ENCODE measurements around the gene G6PC2.
A peak's percentile ranks its signal among the peaks of the same experiment; 100 is the strongest.

Gene G6PC2

GRCh38 chr2:168951871-168952270, 50.8 kb downstream of the G6PC2 start:
- no peak for DNase-seq (ENCODE audit: extremely low spot score)
- POLR2A ChIA-PET, result no interaction called here
- TF ChIP-seq SUZ12 (IDR thresholded peaks at IDR 0.05) (no peak), PKNOX1 (IDR thresholded peaks at IDR 0.05) (0 out of 2 replicates have a peak, but pooled peaks have one; percentile 16)
- CTCF ChIA-PET, result no interaction called here

GRCh38 chr2:168952424-168952823, 51.3 kb downstream of the G6PC2 start:
- DNase-seq (ENCODE audit: extremely low spot score), result no peak
- ChIA-PET POLR2A (no interaction called here), CTCF (no interaction called here)
- TF ChIP-seq CTBP1 (IDR thresholded peaks at IDR 0.05; ENCODE audit: borderline replicate concordance), result no peak
- no peak for TF ChIP-seq NFRKB (IDR thresholded peaks at IDR 0.05)

- POLR2A ChIA-PET, result no interaction called here
- no peak for DNase-seq (ENCODE audit: extremely low spot score)
These were observed 53.2 kb downstream of the G6PC2 start for GRCh38 chr2:168954256-168954655.

GRCh38 chr2:168955321-168955720, 54.2 kb downstream of the G6PC2 start:
- no peak for TF ChIP-seq LEF1 (IDR thresholded peaks at IDR 0.05; ENCODE audit: borderline replicate concordance)
- TF ChIP-seq FOXA1 (IDR thresholded peaks at IDR 0.05), result no peak
- no peak for TF ChIP-seq ZNF384 (IDR thresholded peaks at IDR 0.05)
- TF ChIP-seq HDGF (IDR thresholded peaks at IDR 0.05; ENCODE audit: borderline replicate concordance), result no peak
- TF ChIP-seq ARNT (IDR thresholded peaks at IDR 0.05), result no peak
- ChIA-PET CTCF (no interaction called here), POLR2A (no interaction called here)
- no peak for DNase-seq (ENCODE audit: extremely low spot score)

More at GRCh38 chr2:168954256-168954655, 53.2 kb downstream of the G6PC2 start:
- CTCF ChIA-PET, result no interaction called here
- TF ChIP-seq TARDBP (IDR thresholded peaks at IDR 0.05) (no peak), FOXA1 (IDR thresholded peaks at IDR 0.05) (no peak), FOXM1 (IDR thresholded peaks at IDR 0.05; ENCODE audit: borderline replicate concordance) (no peak), SUZ12 (IDR thresholded peaks at IDR 0.05) (no peak), ELF4 (IDR thresholded peaks at IDR 0.05) (no peak), HDGF (IDR thresholded peaks at IDR 0.05; ENCODE audit: borderline replicate concordance) (no peak), LEF1 (IDR thresholded peaks at IDR 0.05; ENCODE audit: borderline replicate concordance) (no peak)

- TF ChIP-seq SUZ12 (IDR thresholded peaks at IDR 0.05) (no peak), FOXK2 (IDR thresholded peaks at IDR 0.05) (no peak), ELF4 (IDR thresholded peaks at IDR 0.05) (no peak), BHLHE40 (IDR thresholded peaks at IDR 0.05; ENCODE audit: borderline replicate concordance) (no peak), NFRKB (IDR thresholded peaks at IDR 0.05) (no peak), PKNOX1 (IDR thresholded peaks at IDR 0.05) (no peak), ZNF384 (IDR thresholded peaks at IDR 0.05) (no peak), LEF1 (IDR thresholded peaks at IDR 0.05; ENCODE audit: borderline replicate concordance) (no peak), TARDBP (IDR thresholded peaks at IDR 0.05) (no peak), FOXM1 (IDR thresholded peaks at IDR 0.05; ENCODE audit: borderline replicate concordance) (no peak), HDGF (IDR thresholded peaks at IDR 0.05; ENCODE audit: borderline replicate concordance) (no peak), SP1 (IDR thresholded peaks at IDR 0.05) (no peak), ARNT (IDR thresholded peaks at IDR 0.05) (no peak), L3MBTL2 (conservative IDR thresholded peaks at IDR 0.05) (no peak), FOXA1 (IDR thresholded peaks at IDR 0.05) (no peak), CTBP1 (IDR thresholded peaks at IDR 0.05; ENCODE audit: borderline replicate concordance) (no peak)
- ChIA-PET POLR2A (no interaction called here), CTCF (no interaction called here)
- no peak for DNase-seq (ENCODE audit: extremely low spot score)
These were observed 55.3 kb downstream of the G6PC2 start for GRCh38 chr2:168956392-168956791.

Data from HEK293T (cell line).